ENCODE measurements around the gene MPRIP. TPM values are rescaled to one million over a fixed set of nuclear protein-coding genes. Genes with fewer than 3 reads are reported as not detected.
"Not testable (repeated sequence)": the region's sequence is repeated elsewhere in the genome, so short reads cannot be mapped to it uniquely, and the experiment has no call there.

Gene MPRIP
- total RNA-seq, 1 experiment from 2014 or later, result 1,274 TPM

DNA sequence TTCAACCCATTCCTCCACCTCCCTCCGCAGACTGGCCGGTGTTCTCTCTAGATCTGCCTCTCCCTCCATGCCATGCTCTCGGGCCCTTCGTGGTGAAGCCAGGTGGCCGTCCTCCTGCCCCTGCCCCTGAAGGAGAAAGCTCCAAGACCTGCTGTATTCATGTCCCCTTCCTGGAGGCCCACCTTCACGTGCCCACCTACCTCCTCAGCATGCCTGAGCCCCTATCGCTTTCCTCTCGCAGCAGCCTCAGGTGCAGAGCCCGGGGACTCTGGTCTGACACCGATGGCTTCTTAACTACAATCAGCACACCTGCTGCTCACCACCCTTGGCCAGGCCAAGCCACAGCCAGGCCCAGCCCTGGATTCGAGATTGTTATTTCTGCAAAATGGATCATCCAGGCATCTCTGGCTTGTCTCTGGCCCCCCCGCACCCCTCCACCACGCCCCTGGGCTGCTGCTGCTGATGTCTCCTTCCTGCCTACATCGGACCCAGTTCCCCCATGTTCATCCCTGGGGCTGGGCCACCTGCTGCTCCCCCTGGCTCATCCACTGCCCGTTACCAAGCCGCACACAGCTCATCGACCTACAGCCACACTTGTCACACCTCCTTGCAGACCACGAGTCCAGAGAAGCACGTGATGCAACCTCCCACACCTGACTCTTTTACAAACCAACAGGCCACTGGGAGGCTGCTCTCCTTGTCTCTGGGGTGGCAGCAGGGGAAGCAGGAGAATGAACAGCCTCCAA is 37.8 kb upstream of the MPRIP start:
- DNase-seq, result no peak
- Histone ChIP-seq H2AFZ (ENCODE audit: low read length) (no peak overlapping the region), H3K9me2 (replicated peaks; ENCODE audit: low read length) (no peaks in the 10 kb centered on the region), H3K27me3 (ENCODE audit: low read length) (no peaks in the 10 kb centered on the region), H3K4me2 (ENCODE audit: low read length) (no peak overlapping the region), H3K4me3 (ENCODE audit: low read length) (no peak overlapping the region), H3K4me1 (ENCODE audit: insufficient read depth, low read length) (peaks cover 18% of the 10 kb centered on the region), H3K27ac (ENCODE audit: low read length) (no peak overlapping the region), H4K20me1 (ENCODE audit: low read length) (no peaks in the 10 kb centered on the region), H3K36me3 (ENCODE audit: low read depth, low read length) (no peaks in the 10 kb centered on the region), H3K9ac (ENCODE audit: low read length) (no peak overlapping the region), H3K79me2 (ENCODE audit: low read length) (peaks cover 8% of the 10 kb centered on the region), H3K9me3 (ENCODE audit: low read length) (no peaks in the 10 kb centered on the region), H3F3A (ENCODE audit: low read length, unreplicated experiment) (no peaks in the 10 kb centered on the region)
- no peak for ATAC-seq
- POLR2A ChIA-PET (ENCODE audit: unreplicated experiment), result no interaction called here
- BruUV-seq (replicated peaks), result no TSS peak
- intact Hi-C loops (cut with micrococcal nuclease), result loop anchor here (5.0 to 10.0 kb wide), 2 partner anchors 43 to 150 kb away; no protein-coding TSS in a partner anchor
- CTCF ChIA-PET, result no interaction called here
- no peak for TF ChIP-seq EZH2phosphoT487 (IDR thresholded peaks at IDR 0.05; ENCODE audit: borderline replicate concordance, low read length)
- no peak for TF ChIP-seq CTCF (conservative IDR thresholded peaks at IDR 0.05; ENCODE audit: low read depth, low read length)
- TF ChIP-seq EZH2 (IDR thresholded peaks at IDR 0.05; ENCODE audit: low read length, unreplicated experiment), result no peak

DNA sequence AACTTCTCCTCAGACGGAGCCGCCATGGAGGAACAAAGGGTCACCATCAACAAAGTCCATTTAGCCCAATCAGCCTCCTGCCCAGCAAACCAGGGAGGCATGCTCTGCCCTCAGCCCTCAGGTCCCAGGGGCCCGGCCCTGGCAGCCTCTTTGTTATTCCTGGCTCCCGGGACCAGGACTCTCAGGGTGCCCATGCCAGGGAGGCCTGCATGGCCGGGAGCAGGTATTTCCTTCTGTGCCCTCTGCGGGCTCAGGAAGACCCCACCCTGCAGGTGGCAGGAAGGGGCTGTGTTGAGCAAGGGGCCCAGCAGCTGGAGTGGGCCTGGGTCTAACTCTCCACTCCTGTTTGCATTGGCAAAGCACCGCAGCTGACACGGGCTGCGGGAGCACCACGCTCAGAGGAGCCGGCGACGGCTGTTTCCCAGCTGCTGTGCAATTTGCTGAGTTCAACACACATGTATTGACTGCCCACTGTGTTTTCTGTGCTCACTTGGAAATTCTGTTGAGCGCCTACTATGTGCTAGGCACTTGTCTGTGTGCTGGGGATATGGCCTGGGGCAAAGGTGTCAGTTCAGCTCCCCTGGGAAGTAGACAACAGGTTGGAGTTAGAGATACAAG is 37.2 kb upstream of the MPRIP start:
- H3K27ac ChIP-seq (ENCODE audit: low read length); H3K4me3 ChIP-seq (ENCODE audit: low read length); H3K36me3 ChIP-seq (ENCODE audit: low read depth, low read length); DNase-seq; H3K79me2 ChIP-seq (ENCODE audit: low read length); H4K20me1 ChIP-seq (ENCODE audit: low read length); POLR2A ChIA-PET (ENCODE audit: unreplicated experiment); ATAC-seq; H2AFZ ChIP-seq (ENCODE audit: low read length); H3K4me2 ChIP-seq (ENCODE audit: low read length); H3K9ac ChIP-seq (ENCODE audit: low read length); H3K9me3 ChIP-seq (ENCODE audit: low read length); H3F3A ChIP-seq (ENCODE audit: low read length, unreplicated experiment); H3K9me2 ChIP-seq (replicated peaks; ENCODE audit: low read length); CTCF ChIA-PET; H3K27me3 ChIP-seq (ENCODE audit: low read length); BruUV-seq (replicated peaks): not testable (repeated sequence)
- intact Hi-C loops (cut with micrococcal nuclease), result loop anchor here (5.0 to 10.0 kb wide), 2 partner anchors 42 to 150 kb away; no protein-coding TSS in a partner anchor
- peaks cover 24% of the 10 kb centered on the region for H3K4me1 ChIP-seq (ENCODE audit: insufficient read depth, low read length)

GRCh38 chr17:17007891-17008290 is 34.4 kb upstream of the MPRIP start:
- BruUV-seq (replicated peaks); H2AFZ ChIP-seq (ENCODE audit: low read length); CTCF ChIA-PET; H3K4me2 ChIP-seq (ENCODE audit: low read length); H3K27me3 ChIP-seq (ENCODE audit: low read length); H3K27ac ChIP-seq (ENCODE audit: low read length); H3F3A ChIP-seq (ENCODE audit: low read length, unreplicated experiment); H3K4me3 ChIP-seq (ENCODE audit: low read length); H3K36me3 ChIP-seq (ENCODE audit: low read depth, low read length); H3K9me2 ChIP-seq (replicated peaks; ENCODE audit: low read length); POLR2A ChIA-PET (ENCODE audit: unreplicated experiment); H4K20me1 ChIP-seq (ENCODE audit: low read length); ATAC-seq; DNase-seq; H3K9me3 ChIP-seq (ENCODE audit: low read length); H3K9ac ChIP-seq (ENCODE audit: low read length): not testable (repeated sequence)
- Histone ChIP-seq H3K79me2 (ENCODE audit: low read length) (peaks cover 11% of the 10 kb centered on the region), H3K4me1 (ENCODE audit: insufficient read depth, low read length) (peaks cover 35% of the 10 kb centered on the region)
- intact Hi-C loops (cut with micrococcal nuclease), result loop anchor here (10.0 kb wide), 1 partner anchor 147 kb away; no protein-coding TSS in a partner anchor

DNA sequence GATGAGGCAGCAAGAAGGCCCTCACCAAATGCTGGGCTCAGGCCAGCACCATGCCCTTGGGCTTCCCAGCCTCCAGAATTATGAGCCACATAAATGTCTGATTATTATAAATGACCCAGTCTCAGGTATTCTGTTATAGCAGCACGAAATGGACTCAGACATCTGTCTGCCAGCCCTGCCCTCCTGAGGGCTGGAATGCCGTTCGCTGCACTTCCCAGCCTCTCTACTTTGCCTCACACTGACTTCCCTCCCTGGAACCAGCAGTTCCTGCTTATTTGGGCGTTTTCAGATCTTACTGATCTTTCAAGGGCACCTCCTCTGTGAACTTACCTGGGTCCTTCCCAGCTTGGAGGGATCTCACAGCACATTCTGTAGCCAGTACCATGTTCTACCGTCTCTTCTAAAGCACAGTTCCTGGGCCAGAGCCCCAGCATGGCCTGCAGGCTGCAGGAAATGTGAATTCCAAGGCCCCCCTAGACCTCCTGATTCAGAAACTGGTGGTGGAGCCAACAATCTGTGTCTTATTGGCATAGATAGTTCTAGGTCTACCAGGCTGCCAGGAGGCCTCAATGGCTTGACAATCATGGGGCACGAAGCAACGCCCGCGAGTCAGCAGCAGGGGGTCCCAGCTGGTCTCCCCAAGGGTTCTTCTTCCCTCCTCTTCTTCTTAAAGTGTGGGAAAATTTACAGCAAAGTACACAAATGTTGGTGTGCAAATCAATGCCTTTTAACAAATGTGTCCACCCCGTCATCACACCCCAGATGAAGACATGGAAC is 33.4 kb upstream of the MPRIP start:
- H3K4me3 ChIP-seq (ENCODE audit: low read length); H2AFZ ChIP-seq (ENCODE audit: low read length); H3F3A ChIP-seq (ENCODE audit: low read length, unreplicated experiment); H3K9me2 ChIP-seq (replicated peaks; ENCODE audit: low read length); H3K27me3 ChIP-seq (ENCODE audit: low read length); H3K9me3 ChIP-seq (ENCODE audit: low read length); POLR2A ChIA-PET (ENCODE audit: unreplicated experiment); H4K20me1 ChIP-seq (ENCODE audit: low read length); ATAC-seq; H3K36me3 ChIP-seq (ENCODE audit: low read depth, low read length); BruUV-seq (replicated peaks); CTCF ChIA-PET: not testable (repeated sequence)
- DNase-seq, result peak; percentile 27
- Histone ChIP-seq H3K4me1 (ENCODE audit: insufficient read depth, low read length) (peaks cover 38% of the 10 kb centered on the region), H3K9ac (ENCODE audit: low read length) (peak overlapping the region; percentile 76), H3K4me2 (ENCODE audit: low read length) (peak overlapping the region; percentile 15), H3K79me2 (ENCODE audit: low read length) (peaks cover 19% of the 10 kb centered on the region), H3K27ac (ENCODE audit: low read length) (peak overlapping the region; percentile 95)
- intact Hi-C loops (cut with micrococcal nuclease), result loop anchor here (10.0 kb wide), 1 partner anchor 146 kb away; no protein-coding TSS in a partner anchor

DNA sequence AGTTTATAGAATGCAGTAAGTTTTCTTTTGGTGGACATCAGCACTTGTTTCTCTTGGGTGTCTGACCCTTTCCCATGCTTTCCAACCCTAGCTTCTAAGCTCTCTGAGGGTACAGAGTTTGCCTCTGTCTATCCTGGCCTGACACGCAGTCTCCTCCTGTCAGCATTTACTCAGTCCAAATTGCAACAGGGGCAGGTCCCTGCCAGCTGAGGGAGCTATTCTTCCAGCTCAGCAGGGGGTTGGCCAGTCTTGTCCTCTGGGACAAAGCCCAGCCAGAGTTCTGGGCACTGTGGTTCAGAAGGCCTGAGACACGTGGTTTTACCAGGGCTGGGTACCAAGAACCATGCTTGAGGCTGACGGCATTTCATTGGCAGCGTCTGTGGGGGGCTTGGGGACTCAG is 32.3 kb upstream of the MPRIP start:
- POLR2A ChIA-PET (ENCODE audit: unreplicated experiment); H4K20me1 ChIP-seq (ENCODE audit: low read length); H3K9me3 ChIP-seq (ENCODE audit: low read length); H3K9me2 ChIP-seq (replicated peaks; ENCODE audit: low read length); H3K36me3 ChIP-seq (ENCODE audit: low read depth, low read length); H3K27me3 ChIP-seq (ENCODE audit: low read length); H2AFZ ChIP-seq (ENCODE audit: low read length); H3K4me3 ChIP-seq (ENCODE audit: low read length); H3F3A ChIP-seq (ENCODE audit: low read length, unreplicated experiment); CTCF ChIA-PET: not testable (repeated sequence)
- ATAC-seq (peak; percentile 14), DNase-seq (peak; percentile 53)
- intact Hi-C loops (cut with micrococcal nuclease), result loop anchor here (10.0 kb wide), 1 partner anchor 145 kb away; no protein-coding TSS in a partner anchor
- Histone ChIP-seq H3K79me2 (ENCODE audit: low read length) (peaks cover 27% of the 10 kb centered on the region), H3K4me1 (ENCODE audit: insufficient read depth, low read length) (peaks cover 49% of the 10 kb centered on the region), H3K9ac (ENCODE audit: low read length) (peak overlapping the region; percentile 76), H3K4me2 (ENCODE audit: low read length) (peak overlapping the region; percentile 54; the same call in 1 of the 2 replicates), H3K27ac (ENCODE audit: low read length) (peak overlapping the region; percentile 95)
- TSS peak; percentile 34 for BruUV-seq (replicated peaks)
